ENCODE results near the gene MYO10. TPM values are rescaled to one million over a fixed set of nuclear protein-coding genes. Genes with fewer than 3 reads are reported as not detected.

The MYO10 gene
- total and polyA plus RNA-seq, 9 donors: 10.8 to 35.8 (median 16.3) TPM

DNA sequence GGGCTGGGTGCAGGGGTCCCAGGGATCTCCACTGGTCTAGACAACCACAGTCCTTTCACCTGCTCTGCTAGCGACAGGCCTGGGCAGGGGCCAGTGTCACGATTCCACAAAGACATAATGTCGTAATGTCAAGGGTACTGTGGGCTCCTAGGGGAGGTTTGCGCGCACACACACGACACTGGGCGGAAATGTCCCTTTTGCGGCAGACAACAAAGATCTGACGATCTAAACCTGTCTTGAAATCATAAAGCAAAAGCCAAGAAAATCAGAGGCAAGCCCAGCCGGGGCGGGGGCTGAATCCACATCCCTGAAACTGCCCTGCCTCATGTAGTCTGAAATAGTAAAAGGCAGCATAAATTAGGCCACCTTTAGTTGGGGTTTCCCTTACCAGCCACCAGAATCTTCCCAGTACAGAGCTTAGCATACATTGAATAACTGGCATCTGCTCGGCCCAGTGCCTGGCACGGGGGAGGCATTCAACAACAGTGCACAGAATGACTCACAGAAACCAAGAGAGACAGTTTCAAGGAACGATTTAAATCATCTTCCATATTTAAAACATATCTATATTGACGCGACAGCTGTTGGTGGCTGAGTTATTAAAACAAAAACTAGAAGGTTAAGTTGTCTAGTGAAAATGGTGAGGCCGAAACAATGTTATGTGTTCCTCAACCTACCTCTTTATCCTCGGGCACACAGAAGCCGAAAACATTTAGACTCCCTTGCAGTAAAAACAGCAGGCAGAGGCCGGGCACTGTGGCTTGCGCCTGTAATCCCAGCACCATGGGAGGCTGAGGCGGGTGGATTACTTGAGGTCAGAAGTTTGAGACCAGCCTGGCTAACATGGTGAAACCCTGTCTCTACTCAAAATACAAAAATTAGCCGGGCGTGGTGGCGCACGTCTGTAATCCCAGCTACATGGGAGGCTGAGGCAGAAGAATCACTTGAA lies 151.0 kb downstream of the MYO10 start:
- H3K27me3 ChIP-seq: no peaks in the 10 kb centered on the region
- TF ChIP-seq EP300 (IDR thresholded peaks at IDR 0.05) (no peak), POLR2A (IDR thresholded peaks at IDR 0.05) (no peak)
- TF ChIP-seq, protein P1, sequence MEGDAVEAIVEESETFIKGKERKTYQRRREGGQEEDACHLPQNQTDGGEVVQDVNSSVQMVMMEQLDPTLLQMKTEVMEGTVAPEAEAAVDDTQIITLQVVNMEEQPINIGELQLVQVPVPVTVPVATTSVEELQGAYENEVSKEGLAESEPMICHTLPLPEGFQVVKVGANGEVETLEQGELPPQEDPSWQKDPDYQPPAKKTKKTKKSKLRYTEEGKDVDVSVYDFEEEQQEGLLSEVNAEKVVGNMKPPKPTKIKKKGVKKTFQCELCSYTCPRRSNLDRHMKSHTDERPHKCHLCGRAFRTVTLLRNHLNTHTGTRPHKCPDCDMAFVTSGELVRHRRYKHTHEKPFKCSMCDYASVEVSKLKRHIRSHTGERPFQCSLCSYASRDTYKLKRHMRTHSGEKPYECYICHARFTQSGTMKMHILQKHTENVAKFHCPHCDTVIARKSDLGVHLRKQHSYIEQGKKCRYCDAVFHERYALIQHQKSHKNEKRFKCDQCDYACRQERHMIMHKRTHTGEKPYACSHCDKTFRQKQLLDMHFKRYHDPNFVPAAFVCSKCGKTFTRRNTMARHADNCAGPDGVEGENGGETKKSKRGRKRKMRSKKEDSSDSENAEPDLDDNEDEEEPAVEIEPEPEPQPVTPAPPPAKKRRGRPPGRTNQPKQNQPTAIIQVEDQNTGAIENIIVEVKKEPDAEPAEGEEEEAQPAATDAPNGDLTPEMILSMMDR (IDR thresholded peaks at IDR 0.05): no peak
- intact Hi-C loops (cut with DNase I): loop anchor here in 2 of 4 donors (5.0 to 10.0 kb wide), 2 partner anchors 300 to 407 kb away; no protein-coding TSS in a partner anchor
- H3K36me3 ChIP-seq: no peaks in the 10 kb centered on the region
- 79 to 86% (median 83%) methylated on average over 26 of the region's 26 CpGs for WGBS, 3 donors
- no peak for DNase-seq
- H3K9me3 ChIP-seq: no peaks in the 10 kb centered on the region
- no peak overlapping the region for H3K4me3 ChIP-seq
- H3K27ac ChIP-seq: no peak overlapping the region
- H3K4me1 ChIP-seq (ENCODE audit: insufficient read depth): no peaks in the 10 kb centered on the region

GRCh38 chr5:16784088-16784487 lies 152.0 kb downstream of the MYO10 start:
- intact Hi-C loops (cut with DNase I): loop anchor here in 1 of 4 donors (10.0 kb wide), 1 partner anchor 299 kb away; no protein-coding TSS in a partner anchor
- H3K4me1 ChIP-seq (ENCODE audit: insufficient read depth): no peaks in the 10 kb centered on the region
- no peak overlapping the region for H3K4me3 ChIP-seq
- no peak for DNase-seq
- H3K36me3 ChIP-seq: no peaks in the 10 kb centered on the region
- TF ChIP-seq POLR2A (IDR thresholded peaks at IDR 0.05) (no peak), EP300 (IDR thresholded peaks at IDR 0.05) (no peak)
- TF ChIP-seq, protein P1 (IDR thresholded peaks at IDR 0.05): no peak
- H3K27me3 ChIP-seq: no peaks in the 10 kb centered on the region
- WGBS, 3 donors: 68 to 77% (median 74%) methylated on average over 9 of the region's 9 CpGs
- H3K9me3 ChIP-seq: no peaks in the 10 kb centered on the region
- H3K27ac ChIP-seq: no peak overlapping the region

DNA sequence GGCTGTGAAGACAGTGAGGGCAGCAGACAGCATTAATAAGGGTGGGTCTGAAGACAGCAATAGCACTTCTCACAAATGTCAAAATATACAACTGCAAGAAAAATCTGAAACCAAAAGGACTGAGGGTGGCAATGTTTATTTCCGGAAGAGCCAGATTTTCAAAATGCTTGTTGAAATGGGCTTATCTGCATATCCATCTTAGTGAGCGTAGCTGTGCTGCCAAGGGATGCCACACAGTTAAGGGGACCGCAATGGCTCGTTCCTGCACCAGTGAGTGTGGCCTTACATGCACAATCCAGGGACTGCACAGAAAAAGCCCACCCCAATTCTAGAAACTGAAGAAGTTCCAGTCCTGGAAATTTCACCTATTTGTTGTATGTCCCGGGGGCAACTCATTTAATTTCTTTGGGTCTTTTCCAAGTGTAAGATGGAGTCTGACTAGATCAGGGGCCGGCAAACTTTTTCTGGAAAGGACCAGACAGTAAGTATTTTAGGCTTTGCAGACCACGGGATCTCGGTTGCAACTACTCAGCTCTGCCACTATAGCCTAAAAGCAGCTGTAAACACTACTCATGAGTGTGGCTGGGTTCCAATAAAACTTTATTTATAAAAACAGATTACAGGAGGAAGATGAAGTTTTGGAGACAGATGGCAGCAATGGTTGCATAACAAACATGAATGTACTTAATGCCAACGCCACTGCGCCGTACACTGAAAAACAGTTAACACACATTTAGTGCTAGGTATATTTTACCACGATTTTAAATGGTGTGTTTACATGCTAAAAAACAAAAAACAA lies 154.1 kb downstream of the MYO10 start:
- WGBS, 3 donors: 95 to 96% (median 96%) methylated on average over 12 of the region's 12 CpGs
- Histone ChIP-seq H3K9me3 (no peaks in the 10 kb centered on the region), H3K27ac (no peak overlapping the region), H3K4me3 (no peak overlapping the region), H3K36me3 (no peaks in the 10 kb centered on the region), H3K27me3 (no peaks in the 10 kb centered on the region), H3K4me1 (ENCODE audit: insufficient read depth) (no peaks in the 10 kb centered on the region)
- TF ChIP-seq, protein P1 (IDR thresholded peaks at IDR 0.05): no peak
- TF ChIP-seq POLR2A (IDR thresholded peaks at IDR 0.05) (no peak), EP300 (IDR thresholded peaks at IDR 0.05) (no peak)
- intact Hi-C loops (cut with DNase I): loop anchor here in 1 of 4 donors (10.0 kb wide), 1 partner anchor 297 kb away; no protein-coding TSS in a partner anchor
- DNase-seq: no peak

- TF ChIP-seq, protein P1 (IDR thresholded peaks at IDR 0.05): no peak
- TF ChIP-seq EP300 (IDR thresholded peaks at IDR 0.05): no peak
- no peak for TF ChIP-seq POLR2A (IDR thresholded peaks at IDR 0.05)
- DNase-seq: no peak
- Histone ChIP-seq H3K36me3 (no peaks in the 10 kb centered on the region), H3K4me3 (no peak overlapping the region), H3K27me3 (no peaks in the 10 kb centered on the region), H3K4me1 (ENCODE audit: insufficient read depth) (no peaks in the 10 kb centered on the region), H3K9me3 (no peaks in the 10 kb centered on the region), H3K27ac (no peak overlapping the region)
- intact Hi-C loops (cut with DNase I): loop anchor here in 1 of 4 donors (10.0 kb wide), 1 partner anchor 296 kb away; no protein-coding TSS in a partner anchor
- WGBS, 3 donors: 32 to 40% (median 39%) methylated on average over 6 of the region's 6 CpGs
Observed at GRCh38 chr5:16780325-16780724, 155.8 kb downstream of the MYO10 start.
